Erythroblast (primary cell): ENCODE measurements around the gene PDC.
"Not testable (repeated sequence)": the region's sequence is repeated elsewhere in the genome, so short reads cannot be mapped to it uniquely, and the experiment has no call there.

Experiments
- GATA1 ChIP-seq: IDR thresholded peaks from 2 replicates; pipeline ENCODE4 v1.6.1; 2011; ENCODE audit warnings: low read depth, mild to moderate bottlenecking, control low read depth, low read length, moderate library complexity
- POLR2A ChIP-seq: IDR thresholded peaks from 2 replicates; pipeline ENCODE4 v1.6.1; 2011; ENCODE audit warnings: mild to moderate bottlenecking, low read length

DNA sequence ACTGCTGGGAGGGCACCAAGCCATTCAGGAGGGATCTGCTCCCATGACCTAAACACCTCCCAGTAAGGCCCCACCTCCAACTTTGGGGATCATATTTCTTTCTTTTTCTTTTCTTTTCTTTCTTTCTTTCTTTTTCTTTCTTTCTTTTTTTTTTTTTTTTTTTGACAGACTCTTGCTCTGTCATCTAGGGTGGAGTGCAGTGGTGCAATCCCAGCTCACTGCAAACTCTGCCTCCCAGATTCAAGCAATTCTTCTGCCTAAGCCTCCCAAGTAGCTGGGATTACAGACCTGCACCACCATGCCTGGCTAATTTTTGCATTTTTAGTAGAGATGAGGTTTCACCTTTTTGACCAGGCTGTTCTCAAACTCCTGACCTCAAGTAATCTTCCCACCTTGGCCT lies 4.6 kb upstream of the PDC start:
- not testable (repeated sequence) for TF ChIP-seq POLR2A, GATA1
